ENCODE measurements around the gene SPINK13. TPM values are rescaled to one million over a fixed set of nuclear protein-coding genes. Genes with fewer than 3 reads are reported as not detected.
"Not testable (repeated sequence)": the region's sequence is repeated elsewhere in the genome, so short reads cannot be mapped to it uniquely, and the experiment has no call there.

SPINK13 gene
- total and polyA plus RNA-seq, 3 donors from 2014 or later: 0.50 to 3.0 TPM; not detected in 1

DNA sequence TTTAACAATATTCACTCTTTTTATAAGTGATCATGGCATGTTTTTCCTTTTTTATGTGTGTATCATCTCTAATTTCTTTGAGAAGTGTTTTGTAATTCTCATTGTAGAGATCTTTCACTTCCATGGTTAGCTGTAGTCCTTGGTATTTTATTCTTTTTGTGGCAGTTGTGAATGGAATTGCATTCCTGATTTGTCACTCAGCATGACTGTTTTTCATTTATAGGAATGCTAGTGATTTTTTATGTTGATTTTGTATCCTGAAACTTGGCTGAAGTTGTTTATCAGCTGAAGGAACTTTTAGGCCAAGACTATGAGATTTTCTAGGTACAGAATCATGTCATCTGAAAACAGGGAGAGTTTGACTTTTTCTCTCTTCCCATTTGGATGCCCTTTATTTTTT lies 13.1 kb upstream of the SPINK13 start:
- Histone ChIP-seq H3K27ac (no peak overlapping the region), H3K4me1 (no peaks in the 10 kb centered on the region), H3K4me3 (no peak overlapping the region), H3K9me3 (no peaks in the 10 kb centered on the region), H3K27me3 (no peaks in the 10 kb centered on the region), H3K36me3 (ENCODE audit: low read depth, missing control alignments) (no peaks in the 10 kb centered on the region)
- no peak for TF ChIP-seq POLR2A (IDR thresholded peaks at IDR 0.05)
- TF ChIP-seq, protein P1, sequence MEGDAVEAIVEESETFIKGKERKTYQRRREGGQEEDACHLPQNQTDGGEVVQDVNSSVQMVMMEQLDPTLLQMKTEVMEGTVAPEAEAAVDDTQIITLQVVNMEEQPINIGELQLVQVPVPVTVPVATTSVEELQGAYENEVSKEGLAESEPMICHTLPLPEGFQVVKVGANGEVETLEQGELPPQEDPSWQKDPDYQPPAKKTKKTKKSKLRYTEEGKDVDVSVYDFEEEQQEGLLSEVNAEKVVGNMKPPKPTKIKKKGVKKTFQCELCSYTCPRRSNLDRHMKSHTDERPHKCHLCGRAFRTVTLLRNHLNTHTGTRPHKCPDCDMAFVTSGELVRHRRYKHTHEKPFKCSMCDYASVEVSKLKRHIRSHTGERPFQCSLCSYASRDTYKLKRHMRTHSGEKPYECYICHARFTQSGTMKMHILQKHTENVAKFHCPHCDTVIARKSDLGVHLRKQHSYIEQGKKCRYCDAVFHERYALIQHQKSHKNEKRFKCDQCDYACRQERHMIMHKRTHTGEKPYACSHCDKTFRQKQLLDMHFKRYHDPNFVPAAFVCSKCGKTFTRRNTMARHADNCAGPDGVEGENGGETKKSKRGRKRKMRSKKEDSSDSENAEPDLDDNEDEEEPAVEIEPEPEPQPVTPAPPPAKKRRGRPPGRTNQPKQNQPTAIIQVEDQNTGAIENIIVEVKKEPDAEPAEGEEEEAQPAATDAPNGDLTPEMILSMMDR (IDR thresholded peaks at IDR 0.05): no peak
- intact Hi-C loops (cut with DNase I; ENCODE audit: low total_unique reads): no loop called here
- no peak for DNase-seq

DNA sequence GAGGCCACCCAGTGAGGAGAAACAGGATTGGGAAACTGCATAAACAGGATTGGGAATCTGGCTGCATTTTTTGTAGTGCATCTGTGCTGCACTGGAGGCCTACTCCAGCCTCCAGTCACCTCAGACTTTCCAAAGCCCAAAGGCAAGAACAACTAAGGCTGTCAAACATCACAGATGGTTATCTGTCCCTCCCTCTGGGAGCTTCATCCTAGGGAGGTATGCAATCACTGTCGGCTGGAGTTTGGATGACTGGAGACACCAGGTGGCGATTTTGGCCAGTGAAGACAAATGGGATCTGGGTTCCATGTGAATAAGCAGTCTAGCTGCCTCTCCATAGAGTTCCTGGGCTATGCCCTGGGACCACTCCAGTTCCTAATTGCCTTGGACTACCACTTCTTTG lies 9.3 kb upstream of the SPINK13 start:
- Histone ChIP-seq H3K4me3 (no peak overlapping the region), H3K36me3 (ENCODE audit: low read depth, missing control alignments) (no peaks in the 10 kb centered on the region), H3K27ac (no peak overlapping the region), H3K4me1 (no peaks in the 10 kb centered on the region), H3K27me3 (no peaks in the 10 kb centered on the region), H3K9me3 (no peaks in the 10 kb centered on the region)
- intact Hi-C loops (cut with DNase I; ENCODE audit: low total_unique reads): no loop called here
- no peak for DNase-seq
- 88% methylated on average over 2 of the region's 2 CpGs; no CpG with 5 or more reads in 1 of the 2 donors for WGBS, 2 donors
- no peak for TF ChIP-seq POLR2A (IDR thresholded peaks at IDR 0.05)
- TF ChIP-seq, protein P1 (IDR thresholded peaks at IDR 0.05): no peak

DNA sequence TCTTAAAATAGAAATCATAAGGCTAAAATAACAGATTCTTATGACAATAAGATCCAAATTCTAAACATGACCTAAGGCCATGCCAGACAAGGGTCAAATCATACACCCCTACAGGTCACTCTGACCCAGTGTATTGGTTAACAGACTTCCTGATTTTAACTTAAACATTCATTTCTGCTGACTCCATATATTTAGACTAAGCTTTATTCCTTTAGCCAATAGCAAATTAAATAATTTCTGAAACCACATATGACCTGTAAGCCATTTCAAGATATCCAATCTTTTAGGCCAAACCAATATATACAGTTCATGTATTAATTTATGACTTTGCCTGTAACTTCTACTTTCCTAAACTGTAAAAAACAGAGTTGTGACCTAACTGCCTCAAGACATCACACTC lies 7.4 kb upstream of the SPINK13 start:
- Histone ChIP-seq H3K27me3 (no peaks in the 10 kb centered on the region), H3K9me3 (no peaks in the 10 kb centered on the region), H3K27ac (no peak overlapping the region), H3K36me3 (ENCODE audit: low read depth, missing control alignments) (no peaks in the 10 kb centered on the region), H3K4me1 (no peaks in the 10 kb centered on the region), H3K4me3 (no peak overlapping the region)
- no peak for TF ChIP-seq POLR2A (IDR thresholded peaks at IDR 0.05)
- TF ChIP-seq, protein P1 (IDR thresholded peaks at IDR 0.05): no peak
- no peak for DNase-seq
- intact Hi-C loops (cut with DNase I; ENCODE audit: low total_unique reads): no loop called here

DNA sequence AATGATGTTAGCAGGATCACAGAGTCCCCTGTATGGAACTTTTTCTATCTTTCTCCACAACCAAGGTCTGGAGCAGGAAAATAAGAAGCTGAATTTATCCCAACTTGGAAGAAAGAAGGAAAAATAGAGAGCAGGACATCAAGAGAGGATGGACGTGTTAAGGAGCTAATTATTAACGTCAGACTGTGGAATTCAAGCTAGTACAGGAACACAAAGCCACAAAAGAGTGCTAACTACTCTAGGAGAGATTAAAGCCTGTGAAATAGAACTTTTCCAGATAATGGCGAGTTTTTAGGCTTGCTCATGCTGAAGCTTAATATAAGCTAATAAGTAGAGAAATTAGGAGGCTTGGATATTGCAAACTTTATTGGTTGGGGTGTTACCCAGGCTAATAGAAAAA lies 632 bp upstream of the SPINK13 start:
- Histone ChIP-seq H3K36me3 (ENCODE audit: low read depth, missing control alignments) (no peaks in the 10 kb centered on the region), H3K4me3 (no peak overlapping the region), H3K27ac (peak overlapping the region in 1 of 2 donors; percentile 77), H3K4me1 (no peaks in the 10 kb centered on the region), H3K27me3 (no peaks in the 10 kb centered on the region), H3K9me3 (no peaks in the 10 kb centered on the region)
- no peak for DNase-seq
- TF ChIP-seq, protein P1 (IDR thresholded peaks at IDR 0.05): no peak
- TF ChIP-seq POLR2A (IDR thresholded peaks at IDR 0.05): no peak
- intact Hi-C loops (cut with DNase I; ENCODE audit: low total_unique reads): no loop called here
- 41 to 53% methylated on average over 3 of the region's 3 CpGs for WGBS, 2 donors

DNA sequence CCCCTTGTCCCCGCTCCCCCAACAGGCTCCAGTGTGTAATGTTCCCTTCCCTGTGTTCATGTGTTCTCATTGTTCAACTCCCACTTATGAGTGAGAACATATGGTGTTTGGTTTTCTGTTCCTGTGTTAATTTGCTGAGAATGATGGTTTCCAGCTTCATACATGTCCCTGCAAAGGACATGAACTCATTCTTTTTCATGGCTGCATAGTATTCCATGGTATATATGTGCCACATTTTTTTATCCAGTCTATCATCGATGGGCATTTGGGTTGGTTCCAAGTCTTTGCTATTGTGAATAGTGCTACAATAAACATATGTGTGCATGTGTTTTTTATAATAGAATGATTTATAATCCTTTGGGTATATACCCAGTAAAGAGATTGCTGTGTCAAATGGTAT lies 6.5 kb downstream of the SPINK13 start:
- H3K27ac ChIP-seq; H3K9me3 ChIP-seq; intact Hi-C loops (cut with DNase I; ENCODE audit: low total_unique reads); H3K4me3 ChIP-seq; H3K36me3 ChIP-seq (ENCODE audit: low read depth, missing control alignments); DNase-seq; H3K4me1 ChIP-seq; H3K27me3 ChIP-seq: not testable (repeated sequence)
- 94 to 99% methylated on average over 2 of the region's 2 CpGs for WGBS, 2 donors

DNA sequence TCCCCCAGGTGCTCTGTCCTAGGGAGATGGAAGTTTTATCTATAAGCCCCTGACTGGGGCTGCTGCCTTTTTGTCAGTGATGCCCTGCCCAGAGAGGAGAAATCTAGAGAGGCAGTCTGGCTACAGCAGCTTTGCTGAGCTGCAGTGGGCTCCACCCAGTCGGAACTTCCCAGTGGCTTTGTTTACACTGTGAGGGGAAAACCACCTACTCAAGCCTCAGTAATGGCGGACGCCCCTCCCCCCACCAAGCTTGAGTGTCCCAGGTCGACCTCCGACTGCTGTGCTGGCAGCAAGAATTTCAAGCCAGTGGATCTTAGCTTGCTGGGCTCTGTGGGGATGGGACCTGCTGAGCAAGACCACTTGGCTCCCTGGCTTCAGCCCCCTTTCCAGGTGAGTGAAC lies 12.3 kb downstream of the SPINK13 start:
- H3K9me3 ChIP-seq; DNase-seq; H3K36me3 ChIP-seq (ENCODE audit: low read depth, missing control alignments); H3K27me3 ChIP-seq; H3K27ac ChIP-seq; H3K4me3 ChIP-seq; intact Hi-C loops (cut with DNase I; ENCODE audit: low total_unique reads); H3K4me1 ChIP-seq: not testable (repeated sequence)
- 52 to 70% methylated on average over 4 to 5 of the region's 5 CpGs for WGBS, 2 donors

DNA sequence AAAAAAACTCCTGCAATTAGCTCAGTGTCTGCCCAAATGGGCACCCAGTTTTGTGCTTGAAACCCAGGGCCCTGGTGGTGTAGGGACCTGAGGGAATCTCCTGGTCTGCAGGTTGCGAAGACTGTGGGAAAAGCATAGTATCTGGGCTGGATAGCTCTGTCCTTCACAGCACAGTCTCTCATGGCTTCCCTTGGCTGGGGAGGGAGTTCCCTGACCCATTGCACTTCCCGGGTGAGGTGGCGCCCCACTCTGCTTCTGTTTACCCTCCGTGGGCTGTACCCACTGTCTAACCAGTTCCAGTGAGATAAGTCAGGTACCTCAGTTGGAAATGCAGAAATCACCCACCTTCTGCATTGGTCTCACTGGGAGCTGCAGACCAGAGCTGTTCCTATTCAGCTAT lies 12.7 kb downstream of the SPINK13 start:
- 97 to 100% methylated on average over 4 of the region's 4 CpGs for WGBS, 2 donors
- H3K27ac ChIP-seq; DNase-seq; H3K4me1 ChIP-seq; H3K9me3 ChIP-seq; H3K36me3 ChIP-seq (ENCODE audit: low read depth, missing control alignments); H3K4me3 ChIP-seq; H3K27me3 ChIP-seq; intact Hi-C loops (cut with DNase I; ENCODE audit: low total_unique reads): not testable (repeated sequence)

All from testis (tissue), 3 donors.